Sigmoid colon (tissue), 4 donors: ENCODE results near the gene ATF7IP.

Source experiments
- CTCF ChIP-seq, 4 experiments: fragments of 450-650 bp in 3 of 4; fragments of 200-600 bp in 1 of 4; IDR thresholded peaks; one replicate each; pipeline ENCODE4 v1.5.1; 2016 to 2019; ENCODE audit warnings: antibody characterized with exemption in 4 of 4, mild to moderate bottlenecking in 3 of 4, moderate library complexity in 2 of 4
- POLR2AphosphoS5 ChIP-seq, 4 donors: sonication (generic); formaldehyde crosslinking; IDR thresholded peaks; one replicate each; pipeline ENCODE4 v1.6.1; 2017; ENCODE audit warnings: antibody characterized with exemption in 4 of 4

- TF ChIP-seq CTCF (IDR thresholded peaks at IDR 0.05): no peak
- no peak for TF ChIP-seq POLR2AphosphoS5 (IDR thresholded peaks at IDR 0.05)
Observed at GRCh38 chr12:14482886-14483285, 117.4 kb downstream of the ATF7IP start.
